ENCODE data around the gene APP.

Gene APP

DNA sequence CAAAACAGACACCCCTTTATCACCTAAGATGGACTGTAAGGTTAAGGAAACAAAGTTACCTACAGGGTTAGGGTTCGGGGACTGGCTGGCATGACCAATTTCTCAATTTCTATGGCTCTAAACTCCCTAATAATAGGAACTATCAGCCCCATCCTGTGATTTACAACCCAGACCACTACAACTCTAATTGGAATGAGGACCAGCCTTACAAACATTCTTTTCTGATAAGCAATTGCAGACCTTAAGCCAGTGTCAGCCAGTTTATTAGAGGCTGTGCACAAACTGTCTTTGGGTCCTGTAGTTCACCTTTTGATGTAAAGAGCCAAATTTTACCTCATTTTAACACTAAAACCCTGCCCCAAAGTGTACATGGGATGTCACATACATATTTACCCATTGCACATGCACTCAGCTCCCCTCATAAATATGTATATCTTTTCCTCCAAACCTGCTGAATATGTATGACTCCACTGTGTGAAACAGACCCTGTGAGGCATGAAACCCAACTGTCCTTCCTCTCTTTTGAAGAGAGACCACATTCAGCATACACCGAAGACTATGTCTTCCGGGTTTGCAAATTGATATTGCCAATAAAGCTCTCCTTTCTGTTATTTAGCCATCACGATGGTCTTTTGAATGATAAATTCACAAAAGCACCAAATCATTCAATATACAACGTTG lies 7.3 kb upstream of the APP start:
- TF ChIP-seq, protein P1, sequence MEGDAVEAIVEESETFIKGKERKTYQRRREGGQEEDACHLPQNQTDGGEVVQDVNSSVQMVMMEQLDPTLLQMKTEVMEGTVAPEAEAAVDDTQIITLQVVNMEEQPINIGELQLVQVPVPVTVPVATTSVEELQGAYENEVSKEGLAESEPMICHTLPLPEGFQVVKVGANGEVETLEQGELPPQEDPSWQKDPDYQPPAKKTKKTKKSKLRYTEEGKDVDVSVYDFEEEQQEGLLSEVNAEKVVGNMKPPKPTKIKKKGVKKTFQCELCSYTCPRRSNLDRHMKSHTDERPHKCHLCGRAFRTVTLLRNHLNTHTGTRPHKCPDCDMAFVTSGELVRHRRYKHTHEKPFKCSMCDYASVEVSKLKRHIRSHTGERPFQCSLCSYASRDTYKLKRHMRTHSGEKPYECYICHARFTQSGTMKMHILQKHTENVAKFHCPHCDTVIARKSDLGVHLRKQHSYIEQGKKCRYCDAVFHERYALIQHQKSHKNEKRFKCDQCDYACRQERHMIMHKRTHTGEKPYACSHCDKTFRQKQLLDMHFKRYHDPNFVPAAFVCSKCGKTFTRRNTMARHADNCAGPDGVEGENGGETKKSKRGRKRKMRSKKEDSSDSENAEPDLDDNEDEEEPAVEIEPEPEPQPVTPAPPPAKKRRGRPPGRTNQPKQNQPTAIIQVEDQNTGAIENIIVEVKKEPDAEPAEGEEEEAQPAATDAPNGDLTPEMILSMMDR (conservative IDR thresholded peaks at IDR 0.05; ENCODE audit: low read depth), result no peak
- H3K27ac ChIP-seq, result no peak overlapping the region
- ChIA-PET POLR2A (ENCODE audit: low non-redundant PET) (no interaction called here), CTCF (no interaction called here)
- no peak for DNase-seq (ENCODE audit: low spot score)

DNA sequence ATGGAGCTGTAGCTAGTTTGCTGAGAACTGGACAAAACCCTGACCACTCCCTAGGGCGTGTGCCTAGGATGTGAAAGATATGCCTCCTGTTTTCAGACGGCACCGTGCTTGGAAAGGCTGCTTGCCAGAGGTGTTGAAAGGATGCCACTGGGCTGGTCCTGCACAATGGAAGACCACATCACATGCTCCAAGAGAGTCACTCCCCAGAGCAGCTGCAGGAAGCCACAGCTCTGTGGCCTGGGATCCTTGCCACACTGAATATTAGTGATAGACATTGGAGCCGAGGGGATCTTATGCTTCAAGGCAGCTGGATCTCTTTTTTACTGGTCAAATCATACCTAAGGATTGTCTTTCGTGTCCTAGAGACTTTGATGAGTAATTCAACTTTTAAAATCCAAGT lies 6.6 kb upstream of the APP start:
- no peak for DNase-seq (ENCODE audit: low spot score)
- TF ChIP-seq, protein P1 (conservative IDR thresholded peaks at IDR 0.05; ENCODE audit: low read depth), result no peak
- ChIA-PET CTCF (no interaction called here), POLR2A (ENCODE audit: low non-redundant PET) (no interaction called here)
- peak overlapping the region; percentile 62 for H3K27ac ChIP-seq

GRCh38 chr21:26171258-26172100 lies 909 bp upstream of the APP start:
- peak overlapping the region; percentile 89 for H3K27ac ChIP-seq
- CTCF ChIA-PET, result interaction anchor here (0.5 to 1.2 kb wide), 7 partner anchors 7 to 585 kb away, joined by 3 to 5 read pairs (median 4); no protein-coding TSS in a partner anchor

GRCh38 chr21:26169611-26170470 lies 729 bp downstream of the APP start:
- TF ChIP-seq, protein P1 (conservative IDR thresholded peaks at IDR 0.05; ENCODE audit: low read depth), result no peak
- DNase-seq (ENCODE audit: low spot score), result peak; percentile 53
- CTCF ChIA-PET, result interaction anchor here (0.5 to 1.2 kb wide), 6 partner anchors 8 to 586 kb away, joined by 3 to 4 read pairs (median 3); no protein-coding TSS in a partner anchor
- H3K27ac ChIP-seq, result peak overlapping the region; percentile 89
- POLR2A ChIA-PET (ENCODE audit: low non-redundant PET), result no interaction called here

More at GRCh38 chr21:26171258-26172100, 909 bp upstream of the APP start:
- POLR2A ChIA-PET (ENCODE audit: low non-redundant PET), result no interaction called here
- TF ChIP-seq, protein P1 (conservative IDR thresholded peaks at IDR 0.05; ENCODE audit: low read depth), result no peak
- no peak for DNase-seq (ENCODE audit: low spot score)

GRCh38 chr21:26169061-26169610 lies 1.4 kb downstream of the APP start:
- ChIA-PET POLR2A (ENCODE audit: low non-redundant PET) (no interaction called here), CTCF (interaction anchor here (0.5 to 1.4 kb wide), 7 partner anchors 11 to 548 kb away, joined by 3 to 8 read pairs (median 3); no protein-coding TSS in a partner anchor)
- DNase-seq (ENCODE audit: low spot score), result peak; percentile 55
- peak overlapping the region; percentile 89 for H3K27ac ChIP-seq
- TF ChIP-seq, protein P1 (conservative IDR thresholded peaks at IDR 0.05; ENCODE audit: low read depth), result peak; percentile 36
